HL-60/S4 treated with phorbol 12-myristate 13-acetate at 8.2 ng/mL for 4 days and 3 days (cell line): ENCODE results near the gene NUDT21.

Experiments
- in situ Hi-C: fragments of 300-500 bp; cut with MboI; formaldehyde crosslinking; loops from 2 replicates; pipeline ENCODE4 v1.15.0; 2022; ENCODE audit warnings: low sequenced_read_pairs

The NUDT21 gene

GRCh38 chr16:56462064-56462796 is 11.1 kb upstream of the NUDT21 start:
- in situ Hi-C loops = no loop called here

DNA sequence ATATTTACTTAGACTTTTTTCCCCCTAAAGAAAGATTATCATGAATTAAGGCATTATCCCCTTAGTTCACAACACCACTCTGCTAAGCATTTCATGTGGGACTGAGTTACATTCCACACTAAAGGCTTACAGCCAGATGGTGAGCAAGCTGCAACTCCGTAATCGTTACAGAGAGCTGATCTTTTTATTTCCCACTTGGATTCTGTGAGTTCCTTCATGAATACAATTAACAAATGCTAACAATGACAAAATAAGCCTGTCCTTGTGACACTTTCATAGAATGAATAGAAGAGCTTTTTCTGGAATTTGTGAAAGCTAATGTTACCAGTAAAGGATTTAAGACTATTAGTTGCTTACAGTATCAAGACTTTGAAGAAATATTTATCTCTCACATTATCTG is 9.0 kb upstream of the NUDT21 start:
- in situ Hi-C loops = no loop called here

DNA sequence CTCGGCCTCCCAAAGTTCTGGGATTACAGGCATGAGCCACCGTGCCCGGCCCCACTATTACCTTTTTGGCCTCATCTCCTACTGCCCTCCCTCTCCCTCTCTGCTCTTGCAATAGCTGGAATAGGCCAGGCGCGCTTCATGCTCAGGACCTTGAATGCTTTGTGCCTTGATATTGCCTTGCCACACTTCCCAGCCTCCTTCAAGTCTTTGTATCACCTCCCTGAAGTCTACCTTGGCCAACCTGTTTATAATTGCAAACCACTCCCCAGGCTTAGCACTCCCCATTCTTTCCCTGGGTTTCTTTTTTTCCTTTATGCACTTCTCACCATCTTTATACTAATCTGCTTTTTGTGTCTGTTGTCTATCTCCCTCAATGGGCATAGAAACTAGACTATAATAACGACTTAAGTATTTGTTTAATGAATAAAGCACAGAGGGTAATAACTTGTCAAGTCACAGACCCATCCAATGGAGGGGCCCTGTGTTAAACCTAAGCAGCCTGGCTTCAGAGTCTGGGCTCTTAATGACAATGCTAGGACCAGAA is 6.9 kb upstream of the NUDT21 start:
- in situ Hi-C loops = no loop called here

DNA sequence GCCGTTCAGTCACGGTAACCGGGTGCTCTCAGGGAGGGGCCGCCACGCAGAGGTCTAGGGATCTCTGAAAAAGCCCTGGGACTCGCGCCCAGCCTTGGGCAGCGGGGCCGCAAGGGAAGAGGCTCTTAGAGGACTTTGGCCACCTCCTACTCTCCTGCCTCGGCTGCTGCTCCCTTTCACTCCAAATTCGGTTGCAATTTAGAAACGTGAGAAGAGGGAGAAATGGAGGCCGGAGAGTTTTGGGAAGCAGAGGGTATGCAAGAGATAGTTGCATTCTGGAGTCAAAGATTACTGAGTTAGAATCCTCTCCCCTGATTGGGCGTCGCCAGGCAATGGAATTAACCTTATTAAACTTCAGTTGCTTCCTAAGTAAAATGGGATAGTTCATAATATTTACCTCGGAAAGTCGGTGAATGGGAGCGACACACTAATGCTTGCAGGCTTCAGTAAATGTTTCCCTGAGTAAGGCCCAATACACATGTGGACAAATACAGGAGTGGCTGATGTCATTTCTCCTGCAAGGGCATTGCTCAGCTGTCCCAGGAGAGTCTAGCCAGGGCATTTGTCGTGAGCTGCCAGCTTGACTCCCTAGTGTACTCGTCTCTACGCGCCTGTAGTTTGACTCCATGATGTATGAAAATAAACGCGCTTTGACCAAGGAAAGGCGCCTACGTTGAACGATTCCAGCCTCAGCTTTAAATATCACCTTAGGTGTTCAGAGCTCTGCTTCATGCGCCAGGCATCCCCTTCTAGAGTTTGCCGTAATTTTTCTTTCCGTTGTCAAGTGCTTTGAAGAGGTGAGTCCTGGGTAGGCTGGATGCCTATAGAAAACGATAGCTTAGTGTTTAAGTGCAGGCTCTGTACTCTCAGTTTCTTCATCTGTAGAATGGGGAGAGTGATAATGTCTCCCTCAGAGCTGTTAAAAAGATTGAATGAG is 889 bp upstream of the NUDT21 start:
- in situ Hi-C loops = no loop called here

DNA sequence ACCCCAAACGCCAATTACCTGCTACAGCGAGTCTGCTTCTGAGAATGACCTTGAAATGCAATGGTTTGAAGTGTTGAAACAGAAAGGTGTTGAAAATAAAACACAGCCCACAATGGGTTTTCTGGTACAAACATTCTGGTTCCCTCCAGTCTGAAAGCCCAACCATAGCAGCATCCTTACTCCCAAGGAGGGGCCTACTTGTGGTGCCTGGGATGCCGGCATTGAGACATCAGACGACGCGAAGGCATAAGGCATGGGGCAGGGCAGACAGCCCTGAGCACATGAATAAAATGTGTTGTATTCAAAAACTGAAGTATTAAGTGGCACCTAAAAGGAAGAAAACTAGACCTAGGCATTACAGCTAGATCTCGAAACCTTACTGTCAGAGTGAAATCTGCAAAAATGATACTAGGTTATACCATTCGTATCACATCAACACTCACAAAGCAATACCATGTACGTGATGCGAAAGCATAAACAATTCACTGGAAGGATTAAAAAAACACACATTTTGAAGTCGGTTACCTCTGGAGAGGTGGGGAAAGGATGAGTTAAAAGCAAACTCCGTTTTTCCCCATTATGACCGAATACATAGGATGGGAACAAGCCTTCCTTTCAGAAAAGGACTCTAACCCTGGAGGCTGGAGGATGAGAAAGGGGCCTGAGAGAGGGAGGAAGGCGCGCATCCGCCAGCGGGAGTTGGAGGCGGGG is 702 bp downstream of the NUDT21 start:
- in situ Hi-C loops = no loop called here

DNA sequence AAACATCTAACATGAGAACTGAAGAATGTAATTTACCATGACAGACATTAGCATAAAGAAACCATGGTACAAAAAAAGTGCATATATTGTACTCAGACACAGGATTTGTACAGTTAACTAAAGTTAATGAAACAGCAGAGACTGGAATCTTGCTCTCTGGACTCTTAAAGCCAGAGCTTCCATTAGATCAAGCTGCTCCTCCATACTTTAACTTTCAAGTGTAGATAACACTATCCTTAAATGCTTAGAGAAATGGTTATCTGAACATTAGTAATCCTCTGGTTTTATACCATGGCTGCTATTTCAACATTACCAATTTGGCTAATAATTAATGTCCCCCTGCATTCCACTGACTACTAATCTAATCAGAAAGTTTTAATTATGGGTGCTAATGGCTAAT is 3.1 kb downstream of the NUDT21 start:
- in situ Hi-C loops = no loop called here

GRCh38 chr16:56447286-56447685 is 3.8 kb downstream of the NUDT21 start:
- in situ Hi-C loops = no loop called here

DNA sequence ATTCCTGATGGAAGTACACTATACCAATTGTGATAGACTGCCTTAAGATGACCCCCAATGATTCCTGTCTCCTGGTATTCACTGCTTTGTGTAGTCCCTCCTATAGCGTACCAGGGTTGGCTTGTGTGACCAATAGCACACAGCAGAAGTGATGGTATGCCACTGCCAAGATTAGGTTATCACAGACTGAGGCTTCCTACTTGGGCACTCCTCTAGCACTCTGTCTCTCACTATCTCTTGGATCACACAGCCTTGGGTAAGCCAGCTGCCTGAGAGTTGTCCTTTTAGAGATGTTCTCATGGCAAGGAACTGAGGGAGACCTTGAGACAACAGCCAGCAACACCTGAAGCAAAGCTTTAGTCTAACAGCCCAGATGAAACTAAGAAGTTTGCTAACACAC is 13.1 kb downstream of the NUDT21 start:
- in situ Hi-C loops = no loop called here

GRCh38 chr16:56436258-56436657 is 14.9 kb downstream of the NUDT21 start:
- in situ Hi-C loops = no loop called here

GRCh38 chr16:56428091-56428490 is 23.0 kb downstream of the NUDT21 start:
- in situ Hi-C loops = no loop called here

DNA sequence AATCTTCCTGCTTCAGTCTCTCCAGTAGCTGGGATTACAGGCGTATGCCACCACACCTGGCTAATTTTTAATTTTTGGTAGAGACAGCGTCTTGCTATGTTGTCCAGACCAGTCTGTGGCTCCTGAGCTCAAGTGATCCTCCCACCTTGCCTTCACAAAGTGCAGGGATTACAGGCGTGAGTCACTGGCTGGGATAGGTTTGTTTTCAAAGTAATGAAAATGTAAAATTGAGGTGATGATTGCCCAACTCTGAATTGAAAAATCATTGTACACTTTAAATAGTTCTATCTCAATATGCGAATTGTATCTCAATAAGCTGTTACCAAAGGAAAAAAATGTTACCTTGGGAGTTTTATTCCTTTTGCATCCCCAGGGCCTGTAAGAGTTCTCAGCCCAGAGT is 24.5 kb downstream of the NUDT21 start:
- in situ Hi-C loops = no loop called here

- in situ Hi-C loops = no loop called here
Measured at GRCh38 chr16:56425439-56425832, 25.7 kb downstream of the NUDT21 start, which contains the start of gene AMFR. Gene AMFR (minus strand): TSS chr16:56425545. CDS start chr16:56425327, 218 bp downstream.

DNA sequence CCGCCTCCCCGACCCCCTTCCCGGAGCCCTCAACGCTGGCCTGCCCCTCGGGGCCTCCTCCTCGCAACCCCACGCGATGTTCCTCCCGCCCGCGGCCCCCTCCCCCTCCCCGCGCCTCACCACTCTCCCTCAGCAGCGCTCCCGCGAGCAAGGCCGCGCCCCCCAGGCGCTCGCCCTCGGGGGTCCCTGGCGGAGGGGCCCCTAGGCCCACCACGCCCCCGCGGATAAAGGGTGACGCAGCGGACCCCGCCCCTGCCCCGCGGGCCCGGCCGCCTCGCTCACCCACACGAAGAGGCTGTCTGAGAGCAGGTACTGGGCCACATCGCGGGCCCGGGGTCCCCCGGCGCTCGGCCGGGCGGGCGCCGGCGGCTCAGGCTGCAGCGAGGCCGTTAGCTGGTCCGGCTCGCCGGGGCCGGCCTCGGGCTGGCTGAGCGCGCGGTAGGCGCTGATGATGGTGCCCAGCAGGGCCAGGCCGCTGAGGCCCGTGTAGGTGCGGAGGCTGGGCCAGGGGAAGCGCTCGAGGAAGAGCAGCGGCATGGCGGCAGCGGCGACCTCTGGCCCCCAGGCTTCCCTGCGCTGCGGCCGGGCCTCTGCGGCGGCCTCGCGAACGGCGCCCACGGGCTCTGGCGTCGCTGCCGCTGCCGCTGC is 26.2 kb downstream of the NUDT21 start:
- in situ Hi-C loops = no loop called here

- in situ Hi-C loops = no loop called here
Measured at GRCh38 chr16:56424404-56424764, 26.7 kb downstream of the NUDT21 start.

- in situ Hi-C loops = no loop called here
Measured at GRCh38 chr16:56423584-56424403, 27.3 kb downstream of the NUDT21 start.

DNA sequence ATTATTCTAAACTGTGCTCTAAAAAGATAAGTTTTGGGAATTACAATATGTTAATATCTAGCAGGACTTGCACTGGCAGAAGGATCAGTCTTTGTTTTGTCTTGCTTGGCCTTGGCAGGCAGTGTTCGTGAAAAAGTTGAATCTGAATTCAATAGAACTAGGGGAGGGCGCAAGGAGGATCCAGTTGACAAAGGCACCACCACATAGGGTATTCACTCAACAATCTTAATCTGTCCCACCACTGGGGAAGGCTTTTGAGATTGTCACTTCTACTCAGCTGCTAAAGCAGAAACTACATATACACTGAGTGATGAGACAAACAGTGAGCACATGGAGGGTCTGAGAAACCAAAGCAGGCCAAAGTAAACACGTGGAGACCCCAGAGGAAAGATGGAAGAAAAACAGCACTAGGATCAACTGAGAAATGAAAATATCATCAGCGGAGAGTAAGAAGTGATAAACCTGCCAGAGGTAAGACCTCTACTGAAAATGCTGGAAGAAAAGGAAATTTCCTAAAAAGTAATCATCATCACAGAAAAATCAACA is 28.2 kb downstream of the NUDT21 start:
- in situ Hi-C loops = no loop called here

DNA sequence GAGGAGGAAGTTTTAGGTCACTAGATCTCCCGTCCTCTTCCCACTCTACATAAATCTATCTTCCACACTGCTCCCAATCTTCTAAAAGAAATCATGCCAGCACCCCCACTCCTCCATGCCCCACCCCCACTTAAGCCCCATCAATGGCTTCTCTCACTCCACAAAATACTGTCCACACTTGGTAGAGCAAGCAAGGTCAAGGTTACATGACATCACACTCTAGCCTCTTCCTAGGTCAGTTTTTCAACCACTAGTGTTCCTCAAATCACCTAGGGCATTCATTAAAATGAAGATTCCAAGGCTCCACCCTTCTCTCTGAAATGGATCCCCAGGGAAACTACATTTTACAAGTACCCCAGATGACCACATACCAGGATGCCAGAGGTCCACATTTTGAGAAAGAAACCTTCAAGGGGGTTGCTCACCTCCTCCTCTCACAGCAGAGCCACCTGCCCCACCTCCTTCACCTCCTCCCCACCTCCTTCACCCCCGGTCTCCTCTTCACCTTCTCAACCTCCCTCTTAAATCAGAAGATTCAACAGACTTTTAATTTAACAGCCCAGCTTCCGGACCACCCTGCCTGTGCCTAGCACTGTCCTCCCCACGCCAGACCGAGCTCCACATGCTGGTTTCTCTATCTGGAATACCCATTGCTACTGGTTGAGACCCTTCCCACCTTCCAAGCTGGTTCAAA is 29.0 kb downstream of the NUDT21 start:
- in situ Hi-C loops = no loop called here

GRCh38 chr16:56421313-56421712 is 29.8 kb downstream of the NUDT21 start:
- in situ Hi-C loops = no loop called here

- in situ Hi-C loops = no loop called here
Measured at GRCh38 chr16:56420613-56421012, 30.5 kb downstream of the NUDT21 start.
